Gastrocnemius medialis (tissue), 4 donors: Measurements from ENCODE around the gene NDST3.

Source experiments
- POLR2A ChIP-seq, 2 donors: fragments of 450-650 bp; IDR thresholded peaks; one replicate each; pipeline ENCODE4 v1.6.1; 2017; ENCODE audit warnings: antibody characterized with exemption in 2 of 2, mild to moderate bottlenecking in 2 of 2, moderate library complexity in 2 of 2
- TF ChIP-seq, protein P1 (sequence below), 5 experiments: fragments of 450-650 bp in 3 of 5; fragments of 200-600 bp in 2 of 5; sonication (generic) in 2 of 5; IDR thresholded peaks in 4 of 5; conservative IDR thresholded peaks in 1 of 5; 1 replicate in 4 of 5; 2 replicates in 1 of 5; pipeline ENCODE4 v1.5.1; 2016 to 2019; ENCODE audit warnings: antibody characterized with exemption in 5 of 5, mild to moderate bottlenecking in 3 of 5, moderate library complexity in 3 of 5

DNA sequence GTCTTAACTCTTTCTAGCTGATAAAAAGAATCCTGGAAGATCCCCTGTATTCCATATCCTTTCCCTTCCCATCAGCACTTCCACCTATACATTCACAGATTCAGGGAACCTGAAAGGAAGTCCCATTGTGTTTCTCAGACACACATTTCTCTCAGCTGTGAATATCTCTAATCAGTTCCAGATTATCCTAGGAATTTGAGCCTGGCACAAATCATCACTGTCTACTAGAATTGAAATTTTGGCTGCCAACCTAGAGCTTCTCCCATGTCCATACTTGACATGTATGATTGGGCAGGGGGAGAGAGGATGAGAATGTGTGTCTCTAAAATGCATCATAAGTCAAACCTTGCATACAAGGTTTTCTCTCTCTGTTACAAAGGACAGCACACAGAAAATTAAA is 53.1 kb downstream of the NDST3 start:
- TF ChIP-seq, protein P1, sequence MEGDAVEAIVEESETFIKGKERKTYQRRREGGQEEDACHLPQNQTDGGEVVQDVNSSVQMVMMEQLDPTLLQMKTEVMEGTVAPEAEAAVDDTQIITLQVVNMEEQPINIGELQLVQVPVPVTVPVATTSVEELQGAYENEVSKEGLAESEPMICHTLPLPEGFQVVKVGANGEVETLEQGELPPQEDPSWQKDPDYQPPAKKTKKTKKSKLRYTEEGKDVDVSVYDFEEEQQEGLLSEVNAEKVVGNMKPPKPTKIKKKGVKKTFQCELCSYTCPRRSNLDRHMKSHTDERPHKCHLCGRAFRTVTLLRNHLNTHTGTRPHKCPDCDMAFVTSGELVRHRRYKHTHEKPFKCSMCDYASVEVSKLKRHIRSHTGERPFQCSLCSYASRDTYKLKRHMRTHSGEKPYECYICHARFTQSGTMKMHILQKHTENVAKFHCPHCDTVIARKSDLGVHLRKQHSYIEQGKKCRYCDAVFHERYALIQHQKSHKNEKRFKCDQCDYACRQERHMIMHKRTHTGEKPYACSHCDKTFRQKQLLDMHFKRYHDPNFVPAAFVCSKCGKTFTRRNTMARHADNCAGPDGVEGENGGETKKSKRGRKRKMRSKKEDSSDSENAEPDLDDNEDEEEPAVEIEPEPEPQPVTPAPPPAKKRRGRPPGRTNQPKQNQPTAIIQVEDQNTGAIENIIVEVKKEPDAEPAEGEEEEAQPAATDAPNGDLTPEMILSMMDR (IDR thresholded peaks at IDR 0.05 in 4 of 5, conservative IDR thresholded peaks at IDR 0.05 in 1 of 5) = no peak
- TF ChIP-seq POLR2A (IDR thresholded peaks at IDR 0.05) = no peak
